ENCODE data around the gene LAMB4.

Gene LAMB4

GRCh38 chr7:108026116-108026515 is 104.0 kb downstream of the LAMB4 start:
- no peak overlapping the region for H3K4me3 ChIP-seq (ENCODE audit: low read length)
- no peak for TF ChIP-seq ZNF274 (IDR thresholded peaks at IDR 0.05; ENCODE audit: low read depth, low read length)

- H3K4me3 ChIP-seq (ENCODE audit: low read length) = no peak overlapping the region
- no peak for TF ChIP-seq ZNF274 (IDR thresholded peaks at IDR 0.05; ENCODE audit: low read depth, low read length)
These were observed 105.6 kb downstream of the LAMB4 start for GRCh38 chr7:108024538-108024937.

GRCh38 chr7:108020585-108020984 is 109.6 kb downstream of the LAMB4 start:
- TF ChIP-seq ZNF274 (IDR thresholded peaks at IDR 0.05; ENCODE audit: low read depth, low read length) = no peak

GRCh38 chr7:108018668-108019067 is 111.5 kb downstream of the LAMB4 start:
- TF ChIP-seq ZNF274 (IDR thresholded peaks at IDR 0.05; ENCODE audit: low read depth, low read length) = no peak
- H3K4me3 ChIP-seq (ENCODE audit: low read length) = no peak overlapping the region

More at GRCh38 chr7:108020585-108020984, 109.6 kb downstream of the LAMB4 start:
- H3K4me3 ChIP-seq (ENCODE audit: low read length) = no peak overlapping the region

GRCh38 chr7:108017776-108018151 is 112.4 kb downstream of the LAMB4 start:
- H3K4me3 ChIP-seq (ENCODE audit: low read length) = no peak overlapping the region
- no peak for TF ChIP-seq ZNF274 (IDR thresholded peaks at IDR 0.05; ENCODE audit: low read depth, low read length)

GRCh38 chr7:108016841-108017775 is 113.1 kb downstream of the LAMB4 start:
- no peak overlapping the region for H3K4me3 ChIP-seq (ENCODE audit: low read length)
- TF ChIP-seq ZNF274 (IDR thresholded peaks at IDR 0.05; ENCODE audit: low read depth, low read length) = no peak

- H3K4me3 ChIP-seq (ENCODE audit: low read length) = no peak overlapping the region
- TF ChIP-seq ZNF274 (IDR thresholded peaks at IDR 0.05; ENCODE audit: low read depth, low read length) = no peak
These were observed 114.4 kb downstream of the LAMB4 start for GRCh38 chr7:108015740-108016139.

GRCh38 chr7:108014747-108015682 is 115.1 kb downstream of the LAMB4 start:
- TF ChIP-seq ZNF274 (IDR thresholded peaks at IDR 0.05; ENCODE audit: low read depth, low read length) = no peak
- H3K4me3 ChIP-seq (ENCODE audit: low read length) = no peak overlapping the region

- no peak for TF ChIP-seq ZNF274 (IDR thresholded peaks at IDR 0.05; ENCODE audit: low read depth, low read length)
- H3K4me3 ChIP-seq (ENCODE audit: low read length) = no peak overlapping the region
These were observed 115.9 kb downstream of the LAMB4 start for GRCh38 chr7:108014215-108014614.

GRCh38 chr7:108012499-108013430 is 117.4 kb downstream of the LAMB4 start:
- TF ChIP-seq ZNF274 (IDR thresholded peaks at IDR 0.05; ENCODE audit: low read depth, low read length) = no peak
- H3K4me3 ChIP-seq (ENCODE audit: low read length) = no peak overlapping the region

GRCh38 chr7:108010377-108010776 is 119.8 kb downstream of the LAMB4 start:
- H3K4me3 ChIP-seq (ENCODE audit: low read length) = no peak overlapping the region
- TF ChIP-seq ZNF274 (IDR thresholded peaks at IDR 0.05; ENCODE audit: low read depth, low read length) = no peak

- TF ChIP-seq ZNF274 (IDR thresholded peaks at IDR 0.05; ENCODE audit: low read depth, low read length) = no peak
- no peak overlapping the region for H3K4me3 ChIP-seq (ENCODE audit: low read length)
These were observed 120.3 kb downstream of the LAMB4 start for GRCh38 chr7:108009873-108010272.

- no peak for TF ChIP-seq ZNF274 (IDR thresholded peaks at IDR 0.05; ENCODE audit: low read depth, low read length)
- no peak overlapping the region for H3K4me3 ChIP-seq (ENCODE audit: low read length)
These were observed 121.3 kb downstream of the LAMB4 start for GRCh38 chr7:108008827-108009226.

All from GM08714 (cell line).